ENCODE measurements around the gene OSBPL10.

OSBPL10 gene

GRCh38 chr3:31688984-31689383 is 292.1 kb downstream of the OSBPL10 start:
- H3K4me3 ChIP-seq (ENCODE audit: low read depth, low read length): no peak overlapping the region
- DNase-seq (ENCODE audit: low read depth): no peak
- no peak for TF ChIP-seq CTCF (IDR thresholded peaks at IDR 0.05; ENCODE audit: control insufficient read depth, extremely low read depth, insufficient read depth)

- H3K4me3 ChIP-seq (ENCODE audit: low read depth, low read length): no peak overlapping the region
- no peak for TF ChIP-seq CTCF (IDR thresholded peaks at IDR 0.05; ENCODE audit: control insufficient read depth, extremely low read depth, insufficient read depth)
- no peak for DNase-seq (ENCODE audit: low read depth)
Observed at GRCh38 chr3:31687020-31687802, 293.9 kb downstream of the OSBPL10 start.

GRCh38 chr3:31680072-31680870 is 300.8 kb downstream of the OSBPL10 start:
- no peak overlapping the region for H3K4me3 ChIP-seq (ENCODE audit: low read depth, low read length)
- TF ChIP-seq CTCF (IDR thresholded peaks at IDR 0.05; ENCODE audit: control insufficient read depth, extremely low read depth, insufficient read depth): no peak
- DNase-seq (ENCODE audit: low read depth): no peak

GRCh38 chr3:31676556-31676955 is 304.5 kb downstream of the OSBPL10 start:
- no peak overlapping the region for H3K4me3 ChIP-seq (ENCODE audit: low read depth, low read length)
- TF ChIP-seq CTCF (IDR thresholded peaks at IDR 0.05; ENCODE audit: control insufficient read depth, extremely low read depth, insufficient read depth): no peak
- DNase-seq (ENCODE audit: low read depth): no peak

GRCh38 chr3:31673950-31674349 is 307.1 kb downstream of the OSBPL10 start:
- TF ChIP-seq CTCF (IDR thresholded peaks at IDR 0.05; ENCODE audit: control insufficient read depth, extremely low read depth, insufficient read depth): no peak
- no peak overlapping the region for H3K4me3 ChIP-seq (ENCODE audit: low read depth, low read length)
- no peak for DNase-seq (ENCODE audit: low read depth)

GRCh38 chr3:31671976-31672375 is 309.1 kb downstream of the OSBPL10 start:
- no peak for DNase-seq (ENCODE audit: low read depth)
- TF ChIP-seq CTCF (IDR thresholded peaks at IDR 0.05; ENCODE audit: control insufficient read depth, extremely low read depth, insufficient read depth): no peak
- H3K4me3 ChIP-seq (ENCODE audit: low read depth, low read length): no peak overlapping the region
